Left hindlimb (tissue), 1 donor: ENCODE data around the gene BTN1A1.
"Not testable (repeated sequence)": the region's sequence is repeated elsewhere in the genome, so short reads cannot be mapped to it uniquely, and the experiment has no call there.

ENCODE experiments used
- DNase-seq: peaks from one replicate; pipeline ENCODE4 v3.0.0-alpha.2; 2018

Gene BTN1A1

DNA sequence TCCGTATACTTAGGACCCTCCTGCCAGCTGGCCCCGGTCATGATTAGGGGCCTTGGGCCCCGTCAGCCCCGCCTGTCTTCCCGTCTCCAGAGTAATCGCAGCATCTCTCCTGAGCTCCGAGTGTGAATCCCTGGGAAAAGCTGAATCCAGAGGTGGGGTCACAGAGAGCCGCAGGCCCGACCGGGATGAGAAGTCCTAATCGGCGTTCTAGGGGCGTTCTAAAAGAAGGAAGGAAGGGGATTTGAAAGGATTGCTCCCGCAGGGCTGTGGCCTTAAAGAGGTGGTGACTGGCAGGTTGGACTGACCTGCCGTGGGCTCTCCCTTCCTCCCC, 38.4 kb downstream of the BTN1A1 start:
- no peak for DNase-seq

DNA sequence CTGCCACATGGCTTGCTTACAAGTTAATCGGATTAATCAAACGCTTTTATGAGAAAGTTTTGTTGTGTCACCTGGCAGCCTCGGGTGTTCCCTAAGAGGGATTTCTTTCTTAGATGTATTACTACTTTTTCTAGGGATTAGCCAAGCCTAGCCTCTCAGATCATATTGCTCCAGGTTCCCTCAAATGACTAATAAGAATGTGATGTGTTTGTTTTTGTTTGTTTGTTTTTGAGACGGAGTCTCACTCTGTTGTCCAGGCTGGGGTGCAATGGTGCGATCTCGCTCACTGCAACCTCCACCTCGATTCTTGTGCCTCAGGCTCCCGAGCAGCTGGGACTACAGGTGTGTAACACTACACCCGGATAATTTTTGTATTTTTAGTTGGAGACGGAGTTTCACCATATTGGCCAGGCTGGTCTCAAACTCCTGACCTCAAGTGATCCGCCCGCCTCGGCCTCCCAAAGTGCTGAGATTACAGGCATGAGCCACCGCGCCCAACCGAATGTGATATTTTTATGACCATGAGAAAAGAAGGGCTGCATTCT, 39.0 kb downstream of the BTN1A1 start:
- DNase-seq: no peak

- DNase-seq: no peak
Observed at GRCh38 chr6:26541579-26541978, 41.5 kb downstream of the BTN1A1 start.

- no peak for DNase-seq
Observed at GRCh38 chr6:26543953-26544352, 43.9 kb downstream of the BTN1A1 start.

DNA sequence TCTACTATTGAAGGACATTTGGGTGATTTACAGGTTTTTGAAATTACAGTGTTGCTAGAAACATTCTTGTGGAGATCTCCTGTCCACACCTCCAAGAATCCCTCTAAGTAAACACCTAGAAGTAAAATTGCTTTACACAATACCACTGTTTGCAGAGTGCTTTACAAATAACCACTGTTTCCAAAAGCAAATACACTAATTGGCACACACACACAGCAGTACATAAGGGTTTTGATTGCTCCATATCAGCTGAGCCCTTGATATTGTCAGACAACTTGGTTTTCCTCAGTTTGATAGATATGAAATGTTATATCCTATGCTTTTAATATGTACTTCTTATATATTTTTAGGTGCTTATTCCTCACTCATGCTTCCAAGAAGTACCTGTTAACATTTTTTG, 44.4 kb downstream of the BTN1A1 start:
- no peak for DNase-seq

DNA sequence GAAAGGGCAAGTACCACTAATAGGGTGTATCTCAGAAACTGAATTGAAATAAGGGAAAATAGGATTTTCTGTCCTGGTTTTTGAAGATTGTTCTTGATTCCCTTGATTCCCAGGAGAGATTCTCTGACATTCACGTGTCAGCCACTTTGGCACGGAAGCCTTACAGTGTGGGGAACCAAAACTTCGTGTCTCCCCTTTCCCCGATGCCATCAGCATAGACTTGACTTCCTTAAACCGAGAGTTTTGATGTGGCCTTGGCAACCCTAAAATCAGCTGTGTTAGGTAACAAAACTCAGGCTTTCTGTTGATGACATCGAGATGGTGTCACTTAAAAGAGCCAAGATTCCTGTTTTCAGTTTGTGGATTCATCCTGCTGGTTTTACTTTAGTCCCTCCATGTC, 45.5 kb downstream of the BTN1A1 start:
- DNase-seq: no peak

DNA sequence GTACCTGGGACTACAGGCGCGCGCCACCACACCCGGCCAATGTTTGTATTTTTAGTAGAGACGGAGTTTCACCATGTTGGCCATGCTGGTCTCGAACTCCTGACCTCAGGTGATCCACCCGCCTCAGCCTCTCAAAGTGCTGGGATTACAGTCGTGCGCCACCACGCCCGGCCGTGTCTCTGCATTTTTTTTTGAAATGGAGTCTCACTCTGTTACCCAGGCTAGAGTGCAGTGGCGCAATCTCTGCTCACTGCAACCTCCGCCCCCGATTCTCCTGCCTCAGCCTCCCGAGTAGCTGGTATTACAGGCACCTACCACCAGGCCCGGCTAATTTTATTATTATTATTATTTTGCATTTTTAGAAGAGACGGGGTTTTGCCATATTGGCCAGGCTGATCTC, 47.3 kb downstream of the BTN1A1 start:
- not testable (repeated sequence) for DNase-seq

DNA sequence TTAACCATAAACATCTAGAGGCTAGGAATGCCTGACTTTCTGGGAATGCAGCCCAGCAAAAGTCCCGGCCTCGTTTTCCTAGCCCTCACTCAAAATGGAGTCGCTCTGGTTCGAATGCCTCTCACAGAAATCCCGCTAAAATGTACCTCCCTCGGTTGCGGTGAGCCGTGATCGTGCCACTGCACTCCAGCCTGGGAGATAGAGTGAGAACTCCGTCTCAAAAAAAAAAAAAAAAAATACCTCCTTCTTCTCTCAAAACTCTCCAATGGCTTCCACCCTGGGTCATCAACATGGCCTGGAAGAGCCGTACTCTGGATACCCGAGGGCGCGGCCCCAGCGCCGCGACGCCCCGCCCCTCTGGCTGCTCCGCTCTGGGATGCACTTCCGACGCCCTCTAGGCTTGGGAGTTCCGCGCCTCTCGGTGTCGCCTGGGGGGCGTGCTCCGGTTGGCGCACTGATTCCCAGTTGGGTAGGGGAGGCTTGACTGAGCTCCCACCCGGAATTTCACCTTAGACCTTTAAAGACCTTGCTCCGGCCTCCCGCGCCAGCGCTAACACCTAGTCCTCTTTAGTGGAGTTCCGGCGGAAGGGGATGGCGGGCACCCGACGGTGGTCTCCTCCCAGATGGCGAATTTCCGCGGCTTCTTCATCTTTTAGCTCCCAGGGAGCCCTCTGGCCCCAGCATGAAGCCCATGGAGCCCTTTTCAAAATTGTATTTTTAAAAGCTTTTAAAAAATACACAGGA, 50.3 kb downstream of the BTN1A1 start:
- DNase-seq: peak; percentile 83

DNA sequence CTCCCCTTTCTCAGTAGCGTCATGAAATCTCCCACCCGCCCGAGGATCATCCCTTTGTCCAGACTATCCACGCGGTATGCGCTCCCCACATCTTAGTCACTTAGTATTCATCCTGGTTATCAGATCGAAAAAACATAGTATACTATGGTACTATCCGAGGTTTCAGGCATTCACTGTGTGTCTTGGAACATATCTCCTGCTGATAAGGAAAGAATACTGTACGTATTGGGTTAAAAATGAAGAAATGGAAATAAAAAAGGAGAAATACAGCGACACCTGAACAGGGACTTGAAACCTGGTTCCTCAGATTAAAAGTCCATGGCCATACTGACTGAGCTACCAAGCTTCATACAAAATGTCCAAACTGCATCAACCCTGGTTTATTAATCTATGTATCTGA, 52.1 kb downstream of the BTN1A1 start:
- no peak for DNase-seq

DNA sequence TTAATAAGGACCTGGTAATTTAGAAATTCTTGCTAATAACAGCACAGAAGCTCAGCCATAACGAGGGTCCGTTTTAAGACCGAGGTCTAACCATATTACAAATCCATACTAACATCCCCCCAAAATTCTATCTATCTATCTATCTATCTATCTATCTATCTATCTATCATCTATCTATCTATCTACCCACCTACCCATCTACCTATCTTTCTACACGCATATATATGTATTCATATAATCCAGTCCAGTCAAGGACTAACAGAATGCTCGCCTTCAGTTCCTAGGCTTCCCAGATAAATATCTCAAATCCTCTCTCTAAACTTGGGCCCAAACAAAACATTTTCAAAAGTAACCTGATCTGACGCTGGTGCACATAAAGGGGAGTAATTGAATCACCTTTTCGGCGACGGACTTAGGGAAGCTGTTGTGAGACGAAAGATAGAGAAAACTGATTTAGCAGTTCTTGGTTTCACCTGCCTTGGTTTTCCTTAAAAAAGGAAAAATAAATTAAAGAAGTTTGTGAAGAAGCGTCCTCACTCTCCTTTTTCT, 52.6 kb downstream of the BTN1A1 start:
- DNase-seq: no peak

- DNase-seq: peak; percentile 84
Observed at GRCh38 chr6:26553264-26553634, 53.1 kb downstream of the BTN1A1 start.

DNA sequence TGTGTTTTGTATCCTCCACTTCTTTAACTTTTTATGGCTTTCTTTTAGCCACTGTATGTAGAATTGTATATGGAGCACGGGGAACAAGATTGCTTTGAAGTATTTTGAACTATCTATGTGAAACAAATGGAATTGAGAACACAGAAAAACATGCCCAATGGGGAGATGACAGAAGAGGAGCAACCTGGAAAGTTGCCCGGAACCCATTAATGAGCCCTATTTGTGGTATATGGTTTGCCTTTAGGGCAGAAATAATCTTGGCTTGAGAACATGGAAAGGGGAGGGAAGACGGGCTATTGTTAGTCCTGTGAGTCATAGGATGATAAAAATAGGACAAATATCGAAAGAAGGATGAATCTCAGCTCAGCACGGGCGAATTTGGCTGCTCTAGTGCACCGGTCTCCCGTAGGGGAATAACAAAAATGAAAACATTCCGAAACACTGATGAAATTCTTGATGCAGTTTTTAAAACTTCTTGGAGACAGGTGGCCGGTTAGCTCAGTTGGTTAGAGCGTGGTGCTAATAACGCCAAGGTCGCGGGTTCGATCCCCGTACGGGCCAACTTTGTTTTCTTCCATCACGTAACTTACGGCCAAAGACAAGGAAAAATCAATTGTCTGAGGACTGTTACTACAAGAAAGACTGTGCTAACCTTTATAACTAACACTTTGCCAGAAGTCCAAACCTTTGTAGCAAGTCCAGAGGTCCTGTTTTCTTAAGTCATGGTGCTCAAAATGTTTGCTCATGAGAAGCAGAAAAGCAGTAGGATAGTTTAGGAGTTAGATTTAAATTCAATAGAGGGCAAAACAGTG, 53.7 kb downstream of the BTN1A1 start:
- DNase-seq: peak; percentile 86

GRCh38 chr6:26554447-26554696, 54.3 kb downstream of the BTN1A1 start:
- DNase-seq: no peak

DNA sequence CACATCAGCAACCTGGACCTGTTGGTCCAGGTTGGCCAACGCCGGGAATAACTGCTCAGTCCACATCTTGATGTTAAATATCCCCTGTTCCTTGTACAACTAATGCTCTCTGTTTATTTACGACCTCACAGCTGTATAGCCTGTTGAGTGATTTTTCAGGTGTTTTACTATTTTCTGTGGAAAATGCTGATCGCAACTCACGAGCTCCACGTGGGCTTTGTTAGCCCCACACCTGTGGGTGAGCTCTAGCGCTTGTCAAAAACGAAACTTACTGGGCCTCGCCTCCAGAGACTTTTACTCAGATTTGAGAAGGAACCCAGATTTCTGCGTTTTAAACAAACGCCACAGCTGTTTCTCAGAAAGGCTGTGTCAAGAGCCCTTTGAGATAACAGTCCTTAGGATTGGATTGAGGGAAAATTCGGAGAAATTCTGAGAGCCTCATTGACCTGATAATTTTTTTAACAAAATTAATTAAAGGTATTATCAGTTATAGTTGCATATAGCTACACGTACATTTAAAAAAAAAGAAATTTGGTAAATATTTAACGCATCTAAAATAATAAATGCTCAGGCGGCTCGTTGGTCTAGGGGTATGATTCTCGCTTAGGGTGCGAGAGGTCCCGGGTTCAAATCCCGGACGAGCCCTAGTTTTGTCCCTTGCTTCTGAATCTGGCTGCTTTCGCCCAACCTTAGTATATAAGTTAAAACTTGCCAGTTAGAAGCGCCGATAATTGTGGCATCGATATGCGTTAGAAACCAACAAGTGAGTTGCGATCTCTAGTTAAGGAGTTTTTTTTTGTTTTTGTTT, 54.8 kb downstream of the BTN1A1 start:
- no peak for DNase-seq

GRCh38 chr6:26555505-26556262, 55.6 kb downstream of the BTN1A1 start:
- no peak for DNase-seq

GRCh38 chr6:26556263-26557070, 56.4 kb downstream of the BTN1A1 start:
- DNase-seq: peak; percentile 77
